MM.1S (cell line): ENCODE measurements around the gene ZNF892.
"Not testable (repeated sequence)": the region's sequence is repeated elsewhere in the genome, so short reads cannot be mapped to it uniquely, and the experiment has no call there.

Experiments used
- DNase-seq: peaks from one replicate; pipeline ENCODE4 v3.0.0-alpha.2; 2015
- H2AFZ ChIP-seq: fragments of 300-600 bp; sonication (generic); 2 replicates; pipeline ENCODE4 v1.6.0; 2016; ENCODE audit warnings: antibody characterized with exemption, low read length
- H3F3A ChIP-seq: fragments of 300-600 bp; sonication (generic); 2 replicates; pipeline ENCODE4 v1.6.1; 2016; ENCODE audit warnings: mild to moderate bottlenecking, antibody characterized with exemption, low read length, moderate library complexity, mixed read lengths; ENCODE audit not compliant: insufficient read depth
- H3K27ac ChIP-seq: fragments of 300-600 bp; sonication (generic); 2 replicates; pipeline ENCODE4 v1.5.1; 2016; ENCODE audit warnings: mild to moderate bottlenecking, low read length
- H3K27me3 ChIP-seq: fragments of 300-600 bp; sonication (generic); replicated peaks from 2 replicates; pipeline ENCODE4 v1.6.0; 2016; ENCODE audit warnings: low read length; ENCODE audit not compliant: insufficient read depth
- H3K36me3 ChIP-seq: fragments of 300-600 bp; sonication (generic); replicated peaks from 2 replicates; pipeline ENCODE4 v1.6.1; 2016; ENCODE audit warnings: mild to moderate bottlenecking, low read length, mixed read lengths; ENCODE audit not compliant: insufficient read depth
- H3K4me1 ChIP-seq: fragments of 300-600 bp; sonication (generic); 2 replicates; pipeline ENCODE4 v1.6.1; 2016; ENCODE audit warnings: low read length, mixed read lengths
- H3K4me2 ChIP-seq: fragments of 300-600 bp; sonication (generic); 2 replicates; pipeline ENCODE4 v1.6.0; 2016; ENCODE audit warnings: low read depth, low read length
- H3K4me3 ChIP-seq: fragments of 300-600 bp; sonication (generic); 2 replicates; pipeline ENCODE4 v1.5.1; 2016; ENCODE audit warnings: low read length, mixed read lengths
- H3K79me2 ChIP-seq: fragments of 300-600 bp; sonication (generic); 2 replicates; pipeline ENCODE4 v1.6.1; 2016; ENCODE audit warnings: mixed run types, low read length, mixed read lengths
- H3K9ac ChIP-seq: fragments of 300-600 bp; sonication (generic); 2 replicates; pipeline ENCODE4 v1.6.1; 2016; ENCODE audit warnings: low read length, mixed read lengths
- H3K9me2 ChIP-seq: fragments of 300-600 bp; sonication (generic); replicated peaks from 2 replicates; pipeline ENCODE4 v1.6.1; 2016; ENCODE audit warnings: mild to moderate bottlenecking, low read length, mixed read lengths; ENCODE audit not compliant: insufficient read depth
- H3K9me3 ChIP-seq: fragments of 300-600 bp; sonication (generic); replicated peaks from 2 replicates; pipeline ENCODE4 v1.6.1; 2016; ENCODE audit warnings: mild to moderate bottlenecking, low read length, mixed read lengths; ENCODE audit not compliant: insufficient read depth
- H4K20me1 ChIP-seq: fragments of 300-600 bp; sonication (generic); 2 replicates; pipeline ENCODE4 v1.6.1; 2016; ENCODE audit warnings: mild to moderate bottlenecking, low read length, moderate library complexity, mixed read lengths; ENCODE audit not compliant: insufficient read depth
- EZH2 ChIP-seq: fragments of 300-600 bp; sonication (generic); optimal IDR thresholded peaks from 2 replicates; pipeline ENCODE3; 2017; ENCODE audit warnings: low read depth, mild to moderate bottlenecking, antibody characterized with exemption, low read length, mixed read lengths
- EZH2phosphoT487 ChIP-seq: fragments of 300-600 bp; sonication (generic); IDR thresholded peaks from 2 replicates; pipeline ENCODE4 v1.6.1; 2018; ENCODE audit warnings: antibody characterized with exemption, low read length
- TF ChIP-seq, protein P1 (sequence below): fragments of 300-600 bp; sonication (generic); IDR thresholded peaks from 2 replicates; pipeline ENCODE4 v1.5.1; 2016; ENCODE audit warnings: antibody characterized with exemption, low read length, mixed read lengths

ZNF892 gene

DNA sequence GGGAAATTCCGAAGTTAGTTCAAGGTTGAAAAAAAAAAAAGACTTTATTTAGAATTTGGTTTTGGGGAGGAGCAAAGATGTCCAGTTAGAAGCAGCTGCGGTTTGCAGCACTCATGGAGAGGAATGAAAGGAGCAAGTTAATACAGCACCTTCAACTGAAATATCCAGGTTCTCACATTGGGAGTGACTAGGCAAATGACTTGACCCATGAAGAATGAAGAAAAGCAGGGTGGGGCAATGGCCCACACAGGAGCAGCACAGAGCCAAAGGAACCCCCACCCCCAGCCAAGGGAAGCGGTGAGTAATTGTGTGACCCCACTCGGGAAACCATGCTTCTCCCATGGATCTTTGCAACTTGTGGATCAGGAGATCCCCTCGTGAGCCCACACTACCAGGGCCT lies 32.8 kb downstream of the ZNF892 start:
- DNase-seq = no peak
- Histone ChIP-seq H3K36me3 (no peaks in the 10 kb centered on the region), H3F3A (no peaks in the 10 kb centered on the region), H3K9me2 (no peaks in the 10 kb centered on the region), H3K4me1 (no peaks in the 10 kb centered on the region), H3K4me3 (no peak overlapping the region), H4K20me1 (no peaks in the 10 kb centered on the region), H3K4me2 (no peak overlapping the region), H3K27ac (no peak overlapping the region), H3K9me3 (no peaks in the 10 kb centered on the region), H2AFZ (no peak overlapping the region), H3K27me3 (no peaks in the 10 kb centered on the region), H3K79me2 (no peaks in the 10 kb centered on the region), H3K9ac (no peak overlapping the region)
- TF ChIP-seq EZH2 (no peak), EZH2phosphoT487 (no peak)
- TF ChIP-seq, protein P1, sequence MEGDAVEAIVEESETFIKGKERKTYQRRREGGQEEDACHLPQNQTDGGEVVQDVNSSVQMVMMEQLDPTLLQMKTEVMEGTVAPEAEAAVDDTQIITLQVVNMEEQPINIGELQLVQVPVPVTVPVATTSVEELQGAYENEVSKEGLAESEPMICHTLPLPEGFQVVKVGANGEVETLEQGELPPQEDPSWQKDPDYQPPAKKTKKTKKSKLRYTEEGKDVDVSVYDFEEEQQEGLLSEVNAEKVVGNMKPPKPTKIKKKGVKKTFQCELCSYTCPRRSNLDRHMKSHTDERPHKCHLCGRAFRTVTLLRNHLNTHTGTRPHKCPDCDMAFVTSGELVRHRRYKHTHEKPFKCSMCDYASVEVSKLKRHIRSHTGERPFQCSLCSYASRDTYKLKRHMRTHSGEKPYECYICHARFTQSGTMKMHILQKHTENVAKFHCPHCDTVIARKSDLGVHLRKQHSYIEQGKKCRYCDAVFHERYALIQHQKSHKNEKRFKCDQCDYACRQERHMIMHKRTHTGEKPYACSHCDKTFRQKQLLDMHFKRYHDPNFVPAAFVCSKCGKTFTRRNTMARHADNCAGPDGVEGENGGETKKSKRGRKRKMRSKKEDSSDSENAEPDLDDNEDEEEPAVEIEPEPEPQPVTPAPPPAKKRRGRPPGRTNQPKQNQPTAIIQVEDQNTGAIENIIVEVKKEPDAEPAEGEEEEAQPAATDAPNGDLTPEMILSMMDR = no peak

DNA sequence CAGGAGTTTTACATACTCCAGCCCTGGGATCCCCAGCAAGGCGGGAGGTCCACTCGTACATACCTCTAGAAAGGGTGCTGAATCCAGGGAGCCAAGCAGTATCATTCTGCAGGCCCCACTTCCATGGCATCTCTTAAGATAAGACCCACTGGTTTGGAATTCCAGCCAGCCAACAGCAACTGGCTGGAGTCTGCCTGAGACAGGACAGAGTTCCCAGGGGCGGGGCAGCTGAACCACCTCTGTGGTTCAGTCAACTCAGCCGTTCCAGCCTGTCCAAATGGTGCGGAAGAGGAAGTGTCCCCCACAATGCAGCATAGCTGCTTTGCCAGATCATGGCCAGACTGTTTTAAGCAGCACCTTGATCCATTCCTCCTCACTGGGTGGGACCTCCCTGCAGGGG lies 33.2 kb downstream of the ZNF892 start:
- no peak overlapping the region for H3K9ac ChIP-seq
- no peaks in the 10 kb centered on the region for H3K4me1 ChIP-seq
- no peak overlapping the region for H2AFZ ChIP-seq
- H4K20me1 ChIP-seq = no peaks in the 10 kb centered on the region
- H3K4me2 ChIP-seq = no peak overlapping the region
- no peaks in the 10 kb centered on the region for H3K36me3 ChIP-seq
- no peaks in the 10 kb centered on the region for H3K9me2 ChIP-seq
- no peaks in the 10 kb centered on the region for H3K9me3 ChIP-seq
- H3K4me3 ChIP-seq = no peak overlapping the region
- no peak for DNase-seq
- TF ChIP-seq EZH2 = no peak
- no peak for TF ChIP-seq EZH2phosphoT487
- TF ChIP-seq, protein P1 = no peak
- H3K27ac ChIP-seq = no peak overlapping the region
- no peaks in the 10 kb centered on the region for H3K79me2 ChIP-seq
- H3K27me3 ChIP-seq = no peaks in the 10 kb centered on the region
- no peaks in the 10 kb centered on the region for H3F3A ChIP-seq

DNA sequence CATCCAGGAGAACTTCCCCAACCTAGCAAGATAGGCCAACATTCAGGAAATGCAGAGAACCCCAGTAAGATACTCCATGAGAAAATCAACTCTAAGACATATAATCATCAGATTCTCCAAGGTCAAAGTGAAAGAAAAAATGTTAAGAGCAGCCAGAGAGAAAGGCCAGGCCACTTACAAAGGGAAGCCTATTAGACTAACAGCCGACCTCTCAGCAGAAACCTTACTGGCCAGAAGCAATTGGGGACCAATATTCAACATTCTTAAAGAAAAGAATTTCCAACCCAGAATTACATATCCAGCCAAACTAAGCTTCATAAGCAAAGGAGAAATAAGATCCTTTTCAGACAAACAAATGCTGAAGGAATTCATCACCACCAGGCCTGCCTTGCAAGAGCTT lies 34.8 kb downstream of the ZNF892 start:
- not testable (repeated sequence) for H3F3A ChIP-seq, H3K4me1 ChIP-seq, H3K4me2 ChIP-seq, H2AFZ ChIP-seq, H3K9me2 ChIP-seq, H3K79me2 ChIP-seq, H4K20me1 ChIP-seq, H3K9ac ChIP-seq, H3K36me3 ChIP-seq, DNase-seq, H3K27ac ChIP-seq, H3K4me3 ChIP-seq, H3K27me3 ChIP-seq, H3K9me3 ChIP-seq
